ENCODE results near the gene PTK7.
"Not testable (repeated sequence)": the region's sequence is repeated elsewhere in the genome, so short reads cannot be mapped to it uniquely, and the experiment has no call there.

Gene PTK7

DNA sequence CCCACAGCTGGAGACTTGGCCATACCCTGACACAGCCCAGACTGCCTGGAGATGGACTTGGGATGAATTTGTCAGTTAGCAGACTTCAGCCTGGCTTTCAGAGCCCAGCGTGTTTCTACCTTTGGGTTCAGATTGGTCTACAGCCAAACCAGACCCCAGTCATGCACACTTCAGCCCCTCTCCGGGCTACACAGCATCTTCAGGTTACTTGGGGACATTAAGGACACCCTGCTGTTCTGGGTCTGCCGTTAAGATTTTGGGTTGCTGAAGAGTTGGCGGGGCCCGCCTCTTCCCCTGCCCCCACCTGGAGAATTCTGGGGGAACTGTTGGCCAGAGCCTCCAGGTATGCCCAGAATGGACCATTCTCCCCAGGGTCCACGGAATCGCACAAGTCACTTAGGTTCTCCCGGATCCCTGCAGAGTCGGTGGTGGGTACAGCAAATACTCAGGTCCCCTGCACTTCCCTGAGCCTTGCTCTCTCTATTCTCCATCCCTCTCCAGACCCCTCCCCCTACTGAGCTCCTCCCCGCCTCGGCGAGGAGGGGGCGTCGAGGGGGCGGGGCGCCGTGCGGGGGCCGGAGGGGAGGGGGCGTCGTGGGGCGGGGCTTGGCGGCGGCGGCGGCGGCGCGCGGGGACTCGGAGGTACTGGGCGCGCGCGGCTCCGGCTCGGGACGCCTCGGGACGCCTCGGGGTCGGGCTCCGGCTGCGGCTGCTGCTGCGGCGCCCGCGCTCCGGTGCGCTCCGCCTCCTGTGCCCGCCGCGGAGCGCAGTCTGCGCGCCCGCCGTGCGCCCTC, at the start of gene PTK7:
Gene PTK7, plus strand, starts transcription at position 645 of the 794 bp plus-strand sequence. CDS start 175 bp downstream, outside the sequence.
- no peak for DNase-seq (ENCODE audit: low spot score)

DNA sequence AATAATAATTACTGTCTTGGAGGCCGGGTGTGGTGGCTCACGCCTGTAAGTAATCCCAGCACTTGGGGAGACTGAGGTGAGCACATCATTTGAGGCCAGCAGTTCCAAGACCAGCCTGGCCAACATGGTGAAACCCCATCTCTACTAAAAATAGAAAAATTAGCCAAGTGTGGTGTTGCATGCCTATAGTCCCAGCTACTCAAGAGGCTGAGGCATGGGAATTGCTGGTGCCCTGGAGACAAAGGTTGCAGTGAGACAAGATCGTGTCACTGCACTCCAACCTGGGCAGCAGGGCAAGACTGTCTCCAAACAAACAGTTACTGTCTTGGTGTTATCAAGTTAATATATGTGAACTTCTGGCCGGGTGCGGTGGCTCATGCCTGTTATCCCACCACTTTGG, 49.7 kb upstream of the PTK7 start:
- DNase-seq (ENCODE audit: low spot score): no peak

DNA sequence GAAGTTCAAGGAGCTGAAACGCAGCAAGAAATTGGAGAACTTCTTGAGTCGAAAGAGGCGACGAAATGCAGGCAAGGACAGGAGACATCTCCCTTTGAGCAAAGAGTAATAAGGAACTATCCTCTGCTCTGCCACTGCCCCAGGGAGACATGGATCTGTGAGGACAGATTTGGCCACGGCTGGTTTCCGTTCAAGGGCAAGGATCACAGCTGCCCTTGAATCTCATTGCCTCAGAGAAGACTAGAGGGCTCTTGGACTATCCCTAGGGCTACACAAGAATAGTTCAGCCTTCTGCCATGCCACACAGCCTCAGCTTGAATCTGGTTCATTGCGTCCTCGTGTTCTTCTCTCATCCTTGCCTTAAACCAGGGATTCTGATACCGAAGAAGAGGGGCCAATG, 47.0 kb upstream of the PTK7 start:
- DNase-seq (ENCODE audit: low spot score): no peak

DNA sequence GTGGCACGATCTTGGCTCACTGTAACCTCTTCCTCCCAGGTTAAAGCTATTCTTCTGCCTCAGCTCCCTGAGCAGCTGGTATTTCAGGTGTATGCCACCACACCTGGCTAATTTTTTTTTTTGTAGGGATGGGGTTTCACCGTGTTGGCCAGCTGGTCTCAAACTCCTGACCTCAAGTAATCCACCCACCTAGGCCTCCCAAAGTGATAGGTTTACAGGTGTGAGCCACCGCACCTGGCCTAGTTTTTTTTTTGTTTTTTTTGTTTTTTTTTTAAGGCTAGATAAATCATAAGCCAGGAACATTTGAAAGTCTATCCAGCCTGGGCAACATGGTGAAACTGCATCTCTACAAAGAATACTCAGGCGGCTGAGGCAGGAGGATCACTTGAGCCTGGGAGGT, 43.8 kb upstream of the PTK7 start:
- DNase-seq (ENCODE audit: low spot score): no peak

- DNase-seq (ENCODE audit: low spot score): no peak
Observed at GRCh38 chr6:43033496-43034189, 42.5 kb upstream of the PTK7 start.

DNA sequence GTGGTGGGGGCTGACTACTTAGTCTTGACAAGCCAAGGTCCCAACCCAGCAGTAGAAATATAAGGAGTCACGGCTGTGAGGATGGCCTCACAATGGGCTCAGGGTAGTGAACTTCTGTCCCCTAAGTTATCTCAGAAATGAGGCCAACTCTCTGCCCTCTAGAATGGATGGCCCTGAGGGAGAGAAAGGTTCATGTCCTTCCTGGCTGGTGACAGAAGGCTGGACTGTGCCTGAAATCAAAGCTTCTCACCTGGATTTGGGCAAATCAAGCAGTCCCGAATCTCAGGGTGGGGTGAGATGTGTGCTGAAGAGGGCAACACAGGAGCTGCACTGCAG, 42.0 kb upstream of the PTK7 start:
- DNase-seq (ENCODE audit: low spot score): no peak

- DNase-seq (ENCODE audit: low spot score): no peak
Observed at GRCh38 chr6:43035495-43036194, 40.5 kb upstream of the PTK7 start.

GRCh38 chr6:43036712-43037111, 39.4 kb upstream of the PTK7 start:
- no peak for DNase-seq (ENCODE audit: low spot score)

DNA sequence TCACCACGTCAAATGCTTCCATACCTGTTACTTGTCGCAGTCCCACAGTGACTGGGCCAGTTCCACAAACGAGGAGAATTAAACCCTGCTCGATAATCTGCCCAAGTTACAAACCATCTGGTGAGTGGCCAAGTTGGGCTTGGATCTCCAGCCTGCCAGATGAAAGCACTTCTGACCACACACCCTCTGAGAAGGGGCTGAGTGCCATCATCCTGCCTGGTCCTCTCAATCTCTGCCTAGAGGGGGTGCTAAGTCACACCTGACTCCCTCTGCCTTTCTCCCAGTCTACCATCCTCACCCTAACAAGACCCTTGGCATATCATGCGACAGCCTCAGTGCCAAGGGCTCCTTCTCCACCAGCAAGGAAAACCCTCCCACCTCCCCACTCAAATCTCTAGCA, 38.9 kb upstream of the PTK7 start:
- DNase-seq (ENCODE audit: low spot score): no peak

GRCh38 chr6:43037706-43038105, 38.4 kb upstream of the PTK7 start:
- no peak for DNase-seq (ENCODE audit: low spot score)

GRCh38 chr6:43038727-43039126, 37.4 kb upstream of the PTK7 start:
- DNase-seq (ENCODE audit: low spot score): no peak

DNA sequence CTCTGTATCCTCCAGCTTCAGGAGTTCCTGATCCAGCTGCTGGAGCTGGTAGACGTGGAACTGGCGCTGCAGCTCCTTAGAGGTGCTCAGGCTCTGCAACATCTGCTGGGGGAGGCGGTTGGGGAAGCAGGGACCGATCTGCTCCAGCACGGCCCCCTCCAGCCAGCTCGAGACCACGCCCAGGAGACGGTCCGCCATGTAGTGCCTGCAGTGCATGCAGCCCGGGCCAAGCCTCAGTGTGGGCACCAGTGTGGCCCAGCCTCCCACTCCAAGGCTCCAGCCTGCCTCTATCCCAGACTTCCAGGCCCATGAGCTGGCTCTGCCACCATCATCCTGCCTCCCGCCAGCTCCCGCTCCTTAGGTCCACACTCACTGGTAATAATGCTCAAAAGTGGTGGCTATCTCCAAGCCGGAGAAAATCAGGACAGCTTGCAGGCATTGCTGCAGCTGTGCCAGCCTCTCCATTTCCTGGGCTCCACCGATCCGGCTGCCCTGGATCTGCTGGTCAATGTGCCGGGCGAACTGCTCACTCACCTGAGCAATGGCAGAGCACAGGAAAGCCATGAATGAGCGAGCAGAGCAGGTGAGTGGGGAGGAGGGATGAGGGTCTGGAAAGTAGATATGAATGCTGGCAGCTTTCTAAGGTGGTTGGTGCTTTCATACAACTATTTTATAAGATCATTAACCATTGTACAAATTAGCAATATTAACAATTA, 35.4 kb upstream of the PTK7 start:
- no peak for DNase-seq (ENCODE audit: low spot score)

GRCh38 chr6:43041475-43041874, 34.6 kb upstream of the PTK7 start:
- not testable (repeated sequence) for DNase-seq (ENCODE audit: low spot score)

DNA sequence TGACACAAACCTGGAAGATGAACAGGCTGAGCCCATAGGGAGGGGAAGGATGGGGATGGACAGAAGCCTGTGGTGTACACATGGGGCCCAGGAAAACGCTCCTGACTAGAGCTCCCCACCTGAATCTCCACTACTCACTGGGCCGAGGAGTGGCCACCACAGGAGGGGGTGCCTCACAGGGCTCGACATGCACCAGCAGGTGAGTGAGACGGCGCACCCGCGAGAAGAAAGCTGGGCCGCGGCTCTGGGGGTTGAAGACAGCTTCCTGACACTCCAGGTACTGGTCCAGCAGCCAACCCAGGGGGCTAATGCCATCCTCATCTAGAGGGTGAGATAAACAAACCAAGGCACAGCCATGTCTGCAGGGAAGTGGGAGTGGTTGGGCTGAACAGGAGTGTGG, 32.8 kb upstream of the PTK7 start:
- no peak for DNase-seq (ENCODE audit: low spot score)

GRCh38 chr6:43045371-43045930, 30.7 kb upstream of the PTK7 start:
- DNase-seq (ENCODE audit: low spot score): no peak

GRCh38 chr6:43047998-43048397, 28.1 kb upstream of the PTK7 start:
- DNase-seq (ENCODE audit: low spot score): no peak

DNA sequence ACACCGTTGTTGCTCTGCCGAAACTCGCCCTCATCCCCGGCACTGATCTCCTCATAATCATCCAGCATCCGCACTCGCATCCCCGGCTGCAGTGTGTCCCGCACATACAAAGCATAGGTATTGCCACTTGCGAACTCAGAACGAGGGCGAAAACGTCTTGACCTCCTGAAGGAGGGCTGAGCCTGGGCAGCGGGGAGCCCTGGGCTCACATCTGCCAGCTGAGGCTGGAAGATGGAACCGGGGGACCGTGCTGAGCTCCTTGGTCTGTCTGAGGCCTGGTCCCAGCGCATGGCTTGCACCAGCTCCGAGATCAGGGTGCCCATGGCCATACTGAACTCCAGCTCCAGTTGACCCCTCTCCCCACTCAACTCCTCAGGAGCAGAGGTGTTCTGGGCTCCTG, 25.1 kb upstream of the PTK7 start:
- no peak for DNase-seq (ENCODE audit: low spot score)

- DNase-seq (ENCODE audit: low spot score): no peak
Observed at GRCh38 chr6:43052225-43052841, 23.8 kb upstream of the PTK7 start.

DNA sequence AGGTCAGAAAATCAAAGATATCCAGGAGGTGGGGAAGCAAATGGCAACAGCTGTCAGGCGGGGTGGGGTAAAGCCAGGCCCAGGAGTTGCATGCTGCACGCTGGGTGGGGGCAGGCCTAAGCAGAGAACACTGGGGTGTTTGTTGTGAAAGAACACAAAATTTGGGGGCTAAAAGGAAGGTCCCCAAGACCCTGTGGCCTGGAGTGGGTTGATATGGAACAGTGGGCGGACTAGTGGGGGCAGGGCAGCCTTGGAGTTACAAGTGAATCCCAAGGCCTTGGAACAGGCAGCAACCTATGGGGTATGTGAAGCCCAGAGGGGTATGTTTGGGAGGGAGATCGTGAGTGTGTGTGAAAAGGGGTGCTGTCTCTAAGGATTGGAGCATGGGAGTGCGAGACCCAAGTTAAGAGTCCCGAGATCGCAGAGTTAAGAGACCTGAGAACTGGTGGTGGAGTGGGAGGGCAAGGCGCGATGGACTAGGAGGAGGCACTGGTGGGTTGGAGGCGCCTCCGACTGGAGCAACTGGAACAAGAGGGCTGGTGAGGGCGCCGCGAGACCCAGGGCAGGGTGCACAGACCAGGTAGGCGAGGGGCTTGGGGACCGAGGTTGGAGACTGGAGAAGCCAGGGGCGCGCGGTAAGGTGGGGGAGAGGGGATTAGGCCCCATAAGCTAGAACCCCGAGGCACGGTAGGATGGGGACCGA, 23.1 kb upstream of the PTK7 start:
- DNase-seq (ENCODE audit: low spot score): no peak

DNA sequence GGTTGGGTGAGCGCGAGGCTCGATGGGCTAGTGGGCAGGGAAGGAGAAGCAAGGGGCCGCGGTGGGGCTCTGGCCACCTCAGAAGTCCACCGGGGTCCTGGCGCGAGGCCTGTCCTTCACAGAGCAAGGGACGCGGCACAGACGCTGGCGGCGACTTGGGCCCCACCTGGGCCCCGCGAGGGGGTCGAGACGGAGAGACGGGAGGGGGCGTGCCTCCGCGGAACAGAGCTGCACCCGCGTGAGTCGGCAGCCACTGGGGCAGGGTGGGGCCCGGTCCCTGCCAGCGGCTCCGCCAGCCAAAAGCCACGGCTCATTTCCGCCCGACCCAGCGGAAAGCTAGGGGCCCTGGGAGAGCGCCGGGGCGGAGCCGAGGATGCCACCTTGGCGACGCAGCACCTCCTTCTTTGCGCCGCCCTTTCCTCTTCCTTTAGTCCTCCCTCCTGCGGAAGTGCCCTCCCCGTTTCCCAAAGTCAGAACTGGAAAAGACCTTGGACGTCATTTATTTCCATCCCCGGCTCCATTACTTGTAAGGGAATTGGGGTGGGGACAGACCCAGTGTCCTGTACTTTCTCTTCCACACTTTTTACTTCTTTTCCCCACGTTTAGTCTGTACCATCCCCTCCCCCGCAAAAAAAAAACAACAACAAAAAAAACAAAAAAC, 22.4 kb upstream of the PTK7 start, which contains the start of gene CUL7:
Gene CUL7, minus strand, starts transcription at position 307 of the 661 bp plus-strand sequence. CDS start 1,063 bp downstream, outside the sequence.
- DNase-seq (ENCODE audit: low spot score): peak; percentile 92
